GM21528 (cell line): ENCODE data around the gene ZNF664.

ENCODE experiments used
- ATAC-seq: cut with Tn5 transposase; IDR thresholded peaks from one replicate; pipeline ENCODE4 v1.9.1; 2021; ENCODE audit warnings: mild to moderate bottlenecking, moderate library complexity; ENCODE audit not compliant: unreplicated experiment, low FRiP score

ZNF664 gene

DNA sequence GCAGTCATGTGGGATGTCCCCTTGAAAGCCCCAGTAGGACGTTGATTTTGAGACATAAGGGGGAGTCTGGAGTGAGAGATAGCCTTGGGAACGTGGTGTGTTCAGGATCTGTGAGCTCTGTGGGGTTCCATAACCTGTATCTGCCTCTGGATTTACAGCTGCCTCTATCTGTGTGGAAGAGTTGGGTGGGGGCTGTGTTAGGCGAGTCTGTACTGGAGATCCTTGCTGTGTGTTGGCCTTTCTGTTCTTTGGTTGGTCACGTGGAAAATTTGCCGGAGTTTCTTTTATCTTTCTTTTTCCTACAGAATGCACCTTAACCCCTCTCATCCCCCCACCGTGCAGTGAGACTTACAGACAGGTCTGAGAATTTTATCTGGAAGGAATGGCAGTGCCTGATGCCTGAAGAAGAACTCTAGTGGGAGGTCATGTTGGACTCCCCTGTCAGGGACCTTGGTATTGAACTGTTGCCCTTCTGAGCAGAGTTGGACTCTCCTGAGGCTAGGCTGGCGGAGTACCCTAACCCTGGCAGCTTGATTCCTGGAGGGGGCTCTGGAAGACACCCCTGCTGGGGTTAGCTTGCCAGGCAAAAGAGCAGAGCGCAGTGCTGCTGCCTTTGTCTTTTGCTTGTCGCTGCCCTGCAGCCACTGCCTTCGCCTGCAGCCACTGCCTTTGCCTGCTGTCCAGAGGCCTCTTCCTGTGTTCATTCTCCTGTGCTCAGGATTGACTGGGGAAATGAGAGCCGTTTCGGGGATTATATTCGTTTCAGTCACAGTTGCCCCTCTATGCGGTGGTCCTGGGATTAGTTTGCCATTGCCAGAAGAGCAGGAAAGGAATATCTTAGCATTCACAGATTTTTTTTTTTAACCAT, 34.1 kb downstream of the ZNF664 start:
- ATAC-seq = no peak

- no peak for ATAC-seq
Observed at GRCh38 chr12:124007826-124008570, 35.0 kb downstream of the ZNF664 start.

GRCh38 chr12:124008595-124008994, 35.6 kb downstream of the ZNF664 start:
- no peak for ATAC-seq

GRCh38 chr12:124009781-124010180, 36.8 kb downstream of the ZNF664 start:
- ATAC-seq = no peak

GRCh38 chr12:124010687-124011086, 37.7 kb downstream of the ZNF664 start:
- ATAC-seq = no peak

DNA sequence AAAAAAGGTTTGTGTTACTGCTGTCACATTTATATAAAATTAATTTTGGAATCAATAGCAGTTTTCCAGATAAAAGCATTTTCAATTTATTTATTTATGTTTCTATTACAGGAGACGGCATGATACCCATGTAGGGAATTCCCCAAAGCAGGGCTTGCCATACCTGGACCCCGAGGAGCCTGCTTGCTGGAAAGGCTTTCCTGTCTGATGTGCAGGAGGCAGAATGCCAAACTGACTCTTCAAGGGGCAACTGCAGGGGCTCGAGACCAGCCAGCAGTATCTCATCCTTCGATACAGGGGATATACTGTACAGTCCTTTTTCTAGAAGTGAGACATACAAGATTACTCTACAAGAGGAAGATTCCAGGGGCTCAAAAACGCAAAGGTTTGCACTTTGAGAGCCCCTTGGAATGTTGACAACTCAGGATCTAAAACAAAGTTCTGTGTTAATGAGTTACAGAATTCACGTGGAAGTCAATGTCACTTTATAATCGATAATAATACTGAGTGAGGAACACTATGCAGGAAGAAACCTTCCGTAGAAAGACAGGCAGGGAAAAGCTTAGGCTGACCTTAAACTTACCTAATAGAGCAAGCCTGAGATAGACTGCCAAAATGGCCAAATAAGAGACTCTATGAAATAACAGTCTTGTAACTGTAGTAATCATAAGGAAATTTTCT, 38.6 kb downstream of the ZNF664 start:
- no peak for ATAC-seq

DNA sequence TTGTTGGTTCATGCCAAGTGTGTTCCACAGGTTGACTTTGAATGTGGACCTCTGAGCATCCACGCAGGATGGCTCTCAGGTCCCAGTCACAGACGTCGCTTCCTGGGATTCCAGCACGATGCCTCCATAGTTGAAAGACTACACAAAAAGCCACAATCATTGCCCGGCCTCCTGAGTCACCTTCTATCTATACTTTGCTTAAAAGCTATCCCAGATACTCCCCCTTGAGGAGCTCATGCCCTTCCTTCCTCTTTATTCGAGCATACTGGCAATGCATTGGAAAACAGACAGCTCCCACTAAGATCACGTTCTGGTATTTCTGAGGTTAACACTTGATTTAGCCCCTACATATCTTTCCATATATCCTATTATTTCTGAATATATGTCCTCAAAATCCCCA, 40.1 kb downstream of the ZNF664 start:
- ATAC-seq = no peak

GRCh38 chr12:124015494-124016461, 42.8 kb downstream of the ZNF664 start:
- no peak for ATAC-seq

DNA sequence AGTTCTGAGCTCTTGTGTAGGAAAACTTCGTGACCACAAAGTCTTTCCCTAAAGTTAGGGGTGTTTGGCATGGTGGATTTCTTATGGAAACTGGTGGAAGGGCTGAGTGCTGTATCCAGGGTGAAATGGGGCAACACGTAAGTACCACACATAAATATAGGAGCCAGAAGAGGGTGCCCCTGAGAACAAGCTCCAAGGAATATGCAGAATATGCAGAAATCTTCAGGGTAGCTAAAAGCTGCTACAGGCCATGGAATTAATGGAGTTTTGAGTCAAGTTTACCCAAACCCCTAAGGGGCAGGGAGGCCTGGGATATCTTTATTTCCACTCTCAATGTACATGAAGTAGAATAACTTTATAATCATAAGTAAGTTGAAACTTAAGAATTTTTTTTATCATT, 44.0 kb downstream of the ZNF664 start:
- no peak for ATAC-seq

DNA sequence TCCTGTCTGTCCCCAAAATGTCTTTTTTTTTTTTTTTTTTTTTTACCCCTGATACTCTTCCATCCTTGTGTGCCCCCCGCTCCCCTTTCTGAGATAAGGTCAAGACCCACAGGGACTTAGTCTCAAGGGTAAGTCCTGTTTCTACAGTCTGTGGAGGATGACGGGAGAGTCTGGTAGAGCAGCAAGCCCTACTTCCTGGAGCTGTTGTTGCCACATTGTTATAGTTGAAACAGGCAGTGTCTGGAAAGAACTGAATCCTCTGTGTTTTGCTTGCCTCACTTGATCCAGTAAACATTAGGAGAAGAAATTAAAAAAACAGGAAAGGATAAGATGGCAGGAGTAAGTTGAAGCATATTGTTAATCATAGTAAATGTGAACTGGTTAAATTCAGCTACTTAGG, 45.5 kb downstream of the ZNF664 start:
- no peak for ATAC-seq

GRCh38 chr12:124019115-124019514, 46.1 kb downstream of the ZNF664 start:
- ATAC-seq = no peak

DNA sequence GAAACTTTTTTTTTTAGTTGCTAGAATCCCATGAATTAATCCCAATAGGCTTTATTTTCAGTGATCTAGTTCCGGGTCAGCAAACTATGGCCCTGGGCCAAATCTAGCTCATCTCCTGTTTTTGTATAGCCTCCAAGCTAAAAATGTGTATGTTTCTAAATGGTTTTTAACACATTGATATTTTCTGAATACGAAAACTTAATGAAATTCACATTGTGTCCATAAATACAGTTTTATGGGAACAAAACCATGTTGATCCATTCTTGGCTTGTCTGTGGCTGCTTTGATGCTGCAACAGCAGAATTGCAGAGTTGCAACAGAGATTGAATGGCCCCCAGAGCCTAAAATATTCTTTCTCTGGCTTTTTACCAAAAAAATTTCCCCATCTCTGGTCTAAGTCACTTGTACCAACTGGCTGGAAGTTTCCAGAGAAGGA, 47.5 kb downstream of the ZNF664 start:
- ATAC-seq = no peak

GRCh38 chr12:124021007-124021406, 48.0 kb downstream of the ZNF664 start:
- ATAC-seq = no peak

- ATAC-seq = no peak
Observed at GRCh38 chr12:124022161-124022560, 49.1 kb downstream of the ZNF664 start.

DNA sequence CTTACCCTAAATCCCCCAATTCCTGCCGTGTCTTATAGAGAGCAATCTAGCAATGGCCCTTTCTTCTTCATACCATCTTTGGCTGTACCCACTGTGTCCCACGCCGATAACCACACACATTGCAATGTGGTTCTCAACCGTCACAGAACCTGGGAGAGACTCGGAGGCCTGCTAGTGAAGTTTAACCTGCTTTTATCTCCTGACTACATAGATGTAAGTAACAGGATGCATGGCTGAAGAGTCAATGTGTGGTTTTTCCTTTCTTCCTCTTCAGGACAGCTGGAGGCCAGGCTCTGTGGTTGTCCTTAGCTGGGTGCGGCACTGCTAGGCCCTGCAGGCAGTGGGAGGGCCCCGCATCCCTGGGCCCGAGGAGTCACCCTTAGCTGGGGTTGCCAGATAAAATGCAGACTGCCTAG, 51.3 kb downstream of the ZNF664 start:
- no peak for ATAC-seq

DNA sequence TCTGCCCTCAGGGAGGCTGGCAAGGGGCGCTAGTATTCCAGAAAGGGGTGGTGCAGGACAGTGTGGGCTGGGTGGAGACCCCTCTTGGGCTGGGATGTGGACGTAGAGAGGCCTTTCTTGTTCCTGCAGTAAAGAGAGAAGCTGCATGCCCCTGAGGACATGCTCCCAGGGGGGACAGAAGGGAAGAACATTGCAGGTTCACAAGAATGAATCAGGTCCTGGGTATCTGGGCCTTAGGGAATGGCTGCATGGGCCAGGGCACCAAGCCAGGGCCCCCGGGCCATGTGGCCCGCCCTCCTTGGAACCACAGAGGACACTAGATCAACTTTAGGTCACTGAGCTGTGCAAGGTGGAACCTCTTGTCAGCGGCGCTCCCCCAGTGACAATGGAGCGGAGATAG, 51.8 kb downstream of the ZNF664 start:
- ATAC-seq = no peak

GRCh38 chr12:124025661-124026060, 52.6 kb downstream of the ZNF664 start:
- no peak for ATAC-seq

- ATAC-seq = no peak
Observed at GRCh38 chr12:124026755-124027745, 54.0 kb downstream of the ZNF664 start.
